Choroid plexus epithelial cell (primary cell): ENCODE data around the gene NPFF.

ENCODE experiments used
- DNase-seq: peaks from one replicate; pipeline ENCODE4 v3.0.0-alpha.2; 2010; ENCODE audit warnings: low read depth
- H3K4me3 ChIP-seq: 2 replicates; pipeline ENCODE4 v1.5.1; 2011; ENCODE audit warnings: low read depth, mild to moderate bottlenecking, control low read depth, low read length, moderate library complexity
- TF ChIP-seq, protein P1 (sequence below): conservative IDR thresholded peaks from 2 replicates; pipeline ENCODE4 v1.5.1; 2011; ENCODE audit warnings: low read depth, mild to moderate bottlenecking, control low read depth, inconsistent platforms, low read length, moderate library complexity

The NPFF gene

DNA sequence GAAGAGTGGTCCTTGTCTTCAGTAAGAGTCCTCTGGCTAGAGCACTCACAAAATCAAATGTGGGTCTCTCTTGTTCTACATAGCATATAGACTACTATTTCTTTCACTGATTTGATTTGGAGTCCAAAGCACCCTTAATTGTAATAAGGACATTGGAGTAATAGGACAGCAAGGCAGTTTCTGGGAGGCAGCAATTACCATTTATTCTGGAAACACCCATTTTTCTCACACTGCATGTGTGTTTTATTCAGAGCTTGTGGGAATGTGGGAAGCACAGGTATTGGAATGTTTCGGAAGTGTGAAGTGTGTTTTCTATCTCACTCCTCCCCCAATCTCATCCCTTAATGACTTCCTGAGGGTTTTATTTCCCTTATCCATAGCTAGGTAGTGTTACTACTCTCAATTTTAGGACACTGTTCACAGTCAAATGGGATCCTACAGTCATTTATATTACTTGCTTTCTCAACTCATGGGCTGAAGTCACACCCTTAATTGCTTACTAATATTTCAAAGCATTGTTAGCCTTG is 35.2 kb downstream of the NPFF start:
- no peak overlapping the region for H3K4me3 ChIP-seq
- DNase-seq = no peak
- TF ChIP-seq, protein P1, sequence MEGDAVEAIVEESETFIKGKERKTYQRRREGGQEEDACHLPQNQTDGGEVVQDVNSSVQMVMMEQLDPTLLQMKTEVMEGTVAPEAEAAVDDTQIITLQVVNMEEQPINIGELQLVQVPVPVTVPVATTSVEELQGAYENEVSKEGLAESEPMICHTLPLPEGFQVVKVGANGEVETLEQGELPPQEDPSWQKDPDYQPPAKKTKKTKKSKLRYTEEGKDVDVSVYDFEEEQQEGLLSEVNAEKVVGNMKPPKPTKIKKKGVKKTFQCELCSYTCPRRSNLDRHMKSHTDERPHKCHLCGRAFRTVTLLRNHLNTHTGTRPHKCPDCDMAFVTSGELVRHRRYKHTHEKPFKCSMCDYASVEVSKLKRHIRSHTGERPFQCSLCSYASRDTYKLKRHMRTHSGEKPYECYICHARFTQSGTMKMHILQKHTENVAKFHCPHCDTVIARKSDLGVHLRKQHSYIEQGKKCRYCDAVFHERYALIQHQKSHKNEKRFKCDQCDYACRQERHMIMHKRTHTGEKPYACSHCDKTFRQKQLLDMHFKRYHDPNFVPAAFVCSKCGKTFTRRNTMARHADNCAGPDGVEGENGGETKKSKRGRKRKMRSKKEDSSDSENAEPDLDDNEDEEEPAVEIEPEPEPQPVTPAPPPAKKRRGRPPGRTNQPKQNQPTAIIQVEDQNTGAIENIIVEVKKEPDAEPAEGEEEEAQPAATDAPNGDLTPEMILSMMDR = no peak

DNA sequence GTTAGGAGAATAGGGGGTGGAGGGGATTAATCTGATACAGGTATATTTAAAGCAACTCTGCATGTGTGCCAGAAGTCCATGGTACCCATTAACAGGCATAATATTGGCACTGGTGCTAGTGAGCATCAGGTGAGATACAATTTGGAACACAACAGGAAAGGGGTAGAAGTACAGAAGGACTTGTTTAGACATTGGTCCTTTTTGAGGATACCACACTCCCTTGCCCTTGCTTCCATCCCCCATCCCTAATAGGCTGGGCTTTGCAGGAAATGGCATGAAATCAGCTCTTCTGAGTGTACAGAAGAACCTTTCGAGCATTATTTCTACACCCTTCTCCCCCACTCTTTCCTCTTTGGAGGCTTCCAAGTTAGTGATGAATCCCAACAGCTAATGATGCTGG is 39.0 kb downstream of the NPFF start:
- H3K4me3 ChIP-seq = no peak overlapping the region
- TF ChIP-seq, protein P1 = no peak
- DNase-seq = no peak

DNA sequence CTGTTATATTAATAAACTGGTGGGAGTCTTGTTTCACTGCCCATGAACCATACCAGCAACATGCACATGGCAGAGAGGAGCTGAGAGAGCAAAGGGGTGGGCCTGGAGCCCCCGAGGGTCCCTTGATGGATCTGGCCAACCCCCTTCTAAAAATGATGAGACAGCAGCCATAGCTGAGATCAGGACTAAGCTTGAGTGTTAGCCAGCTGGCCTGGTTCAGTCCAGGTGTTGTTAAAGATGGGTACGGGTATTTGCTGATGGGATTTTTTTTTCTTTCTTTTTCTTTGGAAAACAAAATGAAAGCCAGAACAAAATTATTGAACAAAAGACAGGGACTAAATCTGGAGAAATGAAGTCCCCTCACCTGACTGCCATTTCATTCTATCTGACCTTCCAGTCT is 39.4 kb downstream of the NPFF start:
- DNase-seq = no peak
- TF ChIP-seq, protein P1 = no peak

DNA sequence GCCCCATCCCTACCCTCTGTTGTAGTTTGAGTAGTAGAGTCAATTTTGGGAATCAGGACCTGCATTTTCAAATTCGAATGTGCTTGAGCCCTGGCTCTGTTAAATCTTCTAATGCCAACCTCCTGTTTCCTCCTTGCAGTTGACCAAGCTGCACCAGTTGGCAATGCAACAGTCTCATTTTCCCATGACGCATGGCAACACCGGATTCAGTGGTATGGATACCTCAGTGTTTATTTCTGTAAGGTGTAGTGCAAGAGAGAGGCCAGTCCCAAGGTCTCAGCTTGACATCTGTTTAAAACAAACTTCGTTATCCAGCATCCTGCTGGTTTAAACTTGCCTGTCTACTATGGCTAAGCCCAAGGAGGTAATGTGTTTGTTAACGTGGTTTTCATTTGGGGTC is 40.2 kb downstream of the NPFF start:
- no peak overlapping the region for H3K4me3 ChIP-seq
- TF ChIP-seq, protein P1 = no peak
- no peak for DNase-seq

More for the DNA sequence above, 39.4 kb downstream of the NPFF start:
- no peak overlapping the region for H3K4me3 ChIP-seq

DNA sequence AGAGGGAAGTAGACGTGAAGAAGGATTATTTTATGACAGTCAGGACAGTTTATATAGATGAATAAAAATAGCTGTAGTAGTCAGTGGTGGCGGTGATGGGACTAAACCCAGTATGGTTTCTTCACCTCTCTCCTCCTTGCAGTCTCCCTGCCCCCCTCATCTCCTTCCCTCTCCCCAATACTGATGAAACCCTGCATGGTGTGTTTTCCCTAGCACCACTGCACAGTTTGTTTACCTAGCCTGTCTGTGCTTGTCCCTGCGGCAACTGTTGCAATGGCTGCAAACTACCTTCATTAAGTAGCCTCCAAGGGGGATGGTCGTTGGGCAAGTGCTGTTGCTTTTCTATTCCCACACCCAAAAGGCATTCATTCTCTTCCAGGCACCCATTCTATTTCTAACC is 40.6 kb downstream of the NPFF start:
- H3K4me3 ChIP-seq = no peak overlapping the region
- TF ChIP-seq, protein P1 = no peak
- no peak for DNase-seq

DNA sequence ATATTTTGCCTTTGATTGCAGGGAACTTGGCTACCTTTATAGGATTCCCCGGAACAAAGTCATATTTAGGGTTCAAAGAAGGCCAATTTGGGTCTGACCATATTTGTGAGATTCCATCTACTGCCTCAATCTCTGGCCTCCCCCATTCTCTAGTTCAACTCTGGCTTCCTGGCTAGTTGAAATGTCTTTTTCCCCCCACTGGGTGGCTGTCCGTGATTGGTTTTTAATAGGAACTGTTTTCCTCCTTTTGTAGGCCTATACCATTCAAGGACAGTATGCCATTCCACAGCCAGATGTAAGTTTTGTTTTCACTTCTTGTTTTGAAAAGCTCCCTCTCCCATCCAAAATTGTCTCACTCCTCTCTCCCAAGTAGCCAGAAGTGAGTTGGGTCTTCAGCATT is 41.6 kb downstream of the NPFF start:
- DNase-seq = no peak
- TF ChIP-seq, protein P1 = peak; percentile 21
- H3K4me3 ChIP-seq = no peak overlapping the region

DNA sequence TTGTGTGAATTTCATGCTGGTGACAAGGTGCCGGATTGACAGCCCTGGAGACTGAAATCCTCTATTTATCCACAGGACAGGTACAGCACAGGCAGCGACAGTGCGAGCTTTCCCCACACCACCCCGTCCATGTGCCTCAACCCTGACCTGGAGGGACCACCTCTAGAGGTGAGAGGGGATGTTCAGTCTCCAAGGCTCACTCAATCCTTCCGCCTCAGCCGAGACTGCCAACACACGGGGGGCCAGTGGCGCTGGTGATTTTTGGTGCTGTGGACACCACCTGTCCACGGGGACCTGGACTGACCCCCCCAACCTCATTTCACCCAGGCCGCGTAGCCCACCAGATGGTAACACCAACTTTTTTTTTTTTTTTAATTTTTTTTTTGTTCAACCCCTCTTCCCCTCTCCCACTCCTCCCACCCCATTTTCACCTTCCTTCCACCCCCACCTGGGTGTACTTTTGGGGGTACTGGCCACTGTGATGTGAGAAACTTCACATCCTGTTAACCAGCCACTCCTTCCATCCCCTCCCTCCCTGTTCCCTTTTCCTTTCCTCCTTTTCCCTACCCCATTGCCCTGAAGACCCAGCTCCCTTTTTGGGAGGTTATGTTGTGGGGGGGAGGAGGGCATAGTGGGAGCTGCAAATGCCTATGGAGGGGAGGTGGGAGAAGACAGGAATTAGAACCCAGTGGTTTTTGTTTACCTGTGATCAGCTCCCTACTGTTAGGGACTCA is 42.4 kb downstream of the NPFF start:
- no peak for DNase-seq
- TF ChIP-seq, protein P1 = no peak
- H3K4me3 ChIP-seq = no peak overlapping the region
